Psoas muscle (tissue), 8 donors: Measurements from ENCODE around the gene SULF2. TPM values are rescaled to one million over a fixed set of nuclear protein-coding genes. Genes with fewer than 3 reads are reported as not detected.

Experiments
- ATAC-seq, 4 donors: fragments of 200-7000 bp; cut with Tn5 transposase; one replicate each; pipeline ENCODE4 v1.9.1; 2020; ENCODE audit warnings: moderate library complexity in 3 of 4, mild to moderate bottlenecking in 2 of 4
- DNase-seq, 2 donors: peaks; one replicate each; pipeline ENCODE4 v3.0.0-alpha.2; 2020
- H3K27ac ChIP-seq: fragments of 200-600 bp; one replicate; pipeline ENCODE4 v1.8.0; 2022
- H3K27me3 ChIP-seq, 3 donors: fragments of 200-600 bp in 1 of 3; one replicate each; pipeline versions ENCODE4 v1.6.1 to v1.8.0; 2013 to 2022; ENCODE audit warnings: low read length in 2 of 3, mild to moderate bottlenecking in 2 of 3, moderate library complexity in 1 of 3; ENCODE audit not compliant: insufficient read depth in 3 of 3
- H3K36me3 ChIP-seq, 2 donors: fragments of 200-600 bp in 1 of 2; one replicate each; pipeline versions ENCODE4 v1.6.1 to v1.8.0; 2013 to 2022; ENCODE audit warnings: low read depth in 1 of 2, mild to moderate bottlenecking in 1 of 2, moderate library complexity in 1 of 2; ENCODE audit not compliant: insufficient read depth in 1 of 2
- H3K4me1 ChIP-seq: fragments of 200-600 bp; one replicate; pipeline ENCODE4 v1.8.0; 2022
- H3K4me3 ChIP-seq: fragments of 200-600 bp; one replicate; pipeline ENCODE4 v1.8.0; 2022; ENCODE audit warnings: mild to moderate bottlenecking
- H3K9me3 ChIP-seq: fragments of 200-600 bp; one replicate; pipeline ENCODE4 v1.8.0; 2022
- CTCF ChIP-seq: fragments of 200-600 bp; IDR thresholded peaks from one replicate; pipeline ENCODE4 v1.8.0; 2022; ENCODE audit warnings: antibody characterized with exemption
- WGBS, 3 donors: extraction: QIAGEN DNeasy Blood & Tissue Kit; methylation state at CpG; one replicate each; pipeline versions ENCODE4 v1.1.6 to v1.1.7; 2013; 5-methylcytosine and 5-hydroxymethylcytosine counted together
- intact Hi-C, 2 donors: fragments of 100-400 bp; cut with DNase I; formaldehyde crosslinking; loops; one replicate each; pipeline versions ENCODE4 v1.11.0 to v1.14.2; 2022
- polyA plus RNA-seq, 3 donors: library from polyadenylated mRNA; stranded (reverse); fragments of 200-250 nt; gene quantifications; one replicate each; pipeline ENCODE4 v1.2.3, GENCODE V29; 2013
- total RNA-seq, 4 donors: library from RNA; stranded (reverse); fragmentation: NEBNext Ultra II Directional in 2 of 4; extraction: Animal tissue kit (Norgen Biotek cat#: 25700) in 2 of 4; gene quantifications; one replicate each; pipeline versions ENCODE4 v1.2.1 to v1.2.4, GENCODE V29; 2021 to 2023
- donor health status: healthy with polysubstance abuse.
- donor health status: DM: no; HTN: no; CAD: no; lungs with moderate emphysema.
- donor health status: Bipolar disorder and iron deficiency.
- donor health status: healthy.
- donor health status: DM: yes; HTN: yes; CAD: no.
- donor health status: DM: no; HTN: no; CAD: no.
- donor health status: DM: no; HTN: no; CAD: no.
- donor health status: DM: yes; HTN: yes; CAD: no.

The SULF2 gene
- total and polyA plus RNA-seq, 7 donors, result 5.3 to 23.3 (median 11.6) TPM

- no peak for DNase-seq
- Histone ChIP-seq H3K27me3 (no peaks in the 10 kb centered on the region), H3K9me3 (no peaks in the 10 kb centered on the region), H3K27ac (no peak overlapping the region), H3K4me1 (no peaks in the 10 kb centered on the region), H3K36me3 (peaks cover 0 to 3% of the 10 kb centered on the region in 2 donors), H3K4me3 (no peak overlapping the region)
- 41 to 46% (median 46%) methylated on average over 14 to 15 of the region's 15 CpGs for WGBS, 3 donors
- peak; percentile 39 to 61 (median 50) for ATAC-seq
- intact Hi-C loops, result loop anchor here in 1 of 2 donors (2.0 kb wide), 1 partner anchor 943 kb away; no protein-coding TSS in a partner anchor
- peak; percentile 55 for TF ChIP-seq CTCF
Observed at GRCh38 chr20:47677635-47678453, 107.4 kb downstream of the SULF2 start.

- Histone ChIP-seq H3K4me1 (no peaks in the 10 kb centered on the region), H3K9me3 (no peaks in the 10 kb centered on the region), H3K36me3 (peaks cover 0 to 3% of the 10 kb centered on the region in 2 donors), H3K27ac (no peak overlapping the region), H3K4me3 (no peak overlapping the region), H3K27me3 (no peaks in the 10 kb centered on the region)
- intact Hi-C loops, result loop anchor here in 1 of 2 donors (2.0 kb wide), 1 partner anchor 944 kb away; no protein-coding TSS in a partner anchor
- DNase-seq (no peak), ATAC-seq (no peak)
- TF ChIP-seq CTCF, result no peak
- 83 to 88% (median 86%) methylated on average over 18 of the region's 18 CpGs for WGBS, 3 donors
Observed at GRCh38 chr20:47676912-47677634, 108.2 kb downstream of the SULF2 start.

- DNase-seq (no peak), ATAC-seq (no peak)
- Histone ChIP-seq H3K9me3 (no peaks in the 10 kb centered on the region), H3K36me3 (peaks cover 0 to 3% of the 10 kb centered on the region in 2 donors), H3K4me3 (no peak overlapping the region), H3K27me3 (no peaks in the 10 kb centered on the region), H3K27ac (no peak overlapping the region), H3K4me1 (no peaks in the 10 kb centered on the region)
- TF ChIP-seq CTCF, result no peak
- intact Hi-C loops, result loop anchor here in 1 of 2 donors (2.0 kb wide), 1 partner anchor 945 kb away; no protein-coding TSS in a partner anchor
- 84 to 85% (median 85%) methylated on average over 20 of the region's 20 CpGs for WGBS, 3 donors
Observed at GRCh38 chr20:47676219-47676721, 109.0 kb downstream of the SULF2 start.

- H3K4me1 ChIP-seq, result no peaks in the 10 kb centered on the region
- 89 to 96% (median 95%) methylated on average over 16 of the region's 16 CpGs for WGBS, 3 donors
- no peak for TF ChIP-seq CTCF
- peaks cover 0 to 3% of the 10 kb centered on the region in 2 donors for H3K36me3 ChIP-seq
- DNase-seq, result no peak
- H3K4me3 ChIP-seq, result no peak overlapping the region
- H3K9me3 ChIP-seq, result no peaks in the 10 kb centered on the region
- H3K27ac ChIP-seq, result no peak overlapping the region
- no peak for ATAC-seq
- intact Hi-C loops, result loop anchor here in 1 of 2 donors (2.0 kb wide), 1 partner anchor 945 kb away; no protein-coding TSS in a partner anchor
- no peaks in the 10 kb centered on the region for H3K27me3 ChIP-seq
Observed at GRCh38 chr20:47675190-47676142, 109.8 kb downstream of the SULF2 start.
